A673 (cell line): Measurements from ENCODE around the gene OR9A2. TPM values are rescaled to one million over a fixed set of nuclear protein-coding genes. Genes with fewer than 3 reads are reported as not detected.
"Not testable (repeated sequence)": the region's sequence is repeated elsewhere in the genome, so short reads cannot be mapped to it uniquely, and the experiment has no call there.

Experiments used
- BruUV-seq: library from RNA; stranded (reverse); fragments of 400-500 nt; replicated peaks from 2 replicates; lab custom pipeline; 2021; lab: Mats Ljungman, UMichigan
- CTCF ChIA-PET: fragments of 300-600 bp; sonication (Branson Sonifier 250); formaldehyde crosslinking; loops from one replicate; lab custom pipeline; 2022; ENCODE audit warnings: antibody characterized with exemption; lab: Charles Lee
- POLR2A ChIA-PET: fragments of 300-600 bp; sonication (Branson Sonifier 250); formaldehyde crosslinking; loops from one replicate; lab custom pipeline; 2022; ENCODE audit warnings: antibody characterized with exemption; ENCODE audit not compliant: low non-redundant PET; lab: Charles Lee
- DNase-seq: peaks from one replicate; pipeline ENCODE4 v3.0.0-alpha.2; 2015; ENCODE audit warnings: low spot score
- H3K27ac ChIP-seq: fragments of 200-600 bp; sonication (generic); 2 replicates; pipeline ENCODE4 v1.5.1; 2016; ENCODE audit warnings: mixed run types, low read depth, mild to moderate bottlenecking, mixed read lengths, antibody characterized with exemption, low read length; ENCODE audit not compliant: poor library complexity, severe bottlenecking
- H3K27me3 ChIP-seq: fragments of 200-600 bp; sonication (generic); replicated peaks from 2 replicates; pipeline ENCODE4 v1.6.1; 2017; ENCODE audit warnings: mixed run types, low read depth, mild to moderate bottlenecking, mixed read lengths, antibody characterized with exemption, low read length; ENCODE audit not compliant: insufficient read depth, poor library complexity
- H3K36me3 ChIP-seq: fragments of 200-600 bp; sonication (generic); 2 replicates; pipeline ENCODE4 v1.6.1; 2016; ENCODE audit warnings: mixed run types, mild to moderate bottlenecking, mixed read lengths, antibody characterized with exemption, low read length; ENCODE audit not compliant: insufficient read depth, poor library complexity, severe bottlenecking
- H3K4me1 ChIP-seq: fragments of 200-600 bp; sonication (generic); 2 replicates; pipeline ENCODE4 v1.6.1; 2017; ENCODE audit warnings: mixed run types, mild to moderate bottlenecking, mixed read lengths, antibody characterized with exemption, low read length; ENCODE audit not compliant: insufficient read depth, poor library complexity, severe bottlenecking
- H3K4me3 ChIP-seq: fragments of 200-600 bp; sonication (generic); 2 replicates; pipeline ENCODE4 v1.5.1; 2016; ENCODE audit warnings: low read depth, mixed run types, mild to moderate bottlenecking, mixed read lengths, low read length; ENCODE audit not compliant: poor library complexity, severe bottlenecking
- H3K9me3 ChIP-seq: fragments of 200-600 bp; sonication (generic); 2 replicates; pipeline ENCODE4 v1.6.1; 2016; ENCODE audit warnings: mixed run types, low read depth, mild to moderate bottlenecking, mixed read lengths, antibody characterized with exemption, low read length; ENCODE audit not compliant: poor library complexity, severe bottlenecking
- CTCF ChIP-seq: fragments of 300-800, 200-600 bp; sonication (generic); conservative IDR thresholded peaks from 2 replicates; pipeline ENCODE4 v1.5.1; 2017; ENCODE audit warnings: low read depth, mild to moderate bottlenecking, antibody characterized with exemption, low read length, moderate library complexity, mixed read lengths
- EZH2 ChIP-seq: fragments of 200-600 bp; sonication (generic); IDR thresholded peaks from 2 replicates; pipeline ENCODE4 v1.6.1; 2017; ENCODE audit warnings: borderline replicate concordance, low read depth, mild to moderate bottlenecking, mixed read lengths, antibody characterized with exemption, low read length; ENCODE audit not compliant: poor library complexity, severe bottlenecking
- intact Hi-C: fragments of 100-400 bp; cut with micrococcal nuclease; formaldehyde crosslinking; loops from one replicate; pipeline ENCODE4 v1.10.0; 2022; ENCODE audit not compliant: unreplicated experiment
- total RNA-seq: library from RNA; stranded (reverse); gene quantifications from 2 replicates; pipeline ENCODE4 v1.2.3, GENCODE V29; 2021

Gene OR9A2
- total RNA-seq, 1 experiment from 2014 or later = not detected

- Histone ChIP-seq H3K36me3 (no peaks in the 10 kb centered on the region), H3K9me3 (no peaks in the 10 kb centered on the region), H3K4me1 (no peaks in the 10 kb centered on the region), H3K27me3 (no peaks in the 10 kb centered on the region), H3K27ac (no peak overlapping the region), H3K4me3 (no peak overlapping the region)
- ChIA-PET POLR2A (no interaction called here), CTCF (no interaction called here)
- intact Hi-C loops = no loop called here
- TF ChIP-seq EZH2 = no peak
- no peak for TF ChIP-seq CTCF
- BruUV-seq = no TSS peak
- no peak for DNase-seq
Observed at GRCh38 chr7:142992427-142992826, 34.5 kb downstream of the OR9A2 start.

DNA sequence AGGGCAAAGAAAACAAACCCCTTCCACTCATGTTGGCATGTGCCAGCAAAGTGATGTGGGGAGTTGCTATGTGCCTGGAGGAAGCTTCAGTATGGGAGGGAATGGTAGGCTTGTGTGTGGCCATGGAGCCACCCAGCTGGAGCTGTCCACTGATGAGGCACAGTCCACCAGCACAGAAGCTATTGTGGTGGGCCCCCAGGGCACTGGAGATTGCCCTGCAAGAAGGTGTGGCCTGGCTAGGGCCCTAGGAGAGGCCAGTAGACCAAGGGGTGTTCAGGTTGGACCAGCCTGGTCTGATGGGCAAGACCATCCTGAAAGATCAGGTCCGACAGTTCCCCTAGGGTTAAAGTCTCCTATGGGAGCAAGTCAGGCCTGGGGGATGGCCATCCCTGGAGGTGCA lies 42.6 kb downstream of the OR9A2 start:
- Histone ChIP-seq H3K9me3 (no peaks in the 10 kb centered on the region), H3K36me3 (no peaks in the 10 kb centered on the region), H3K4me3 (no peak overlapping the region), H3K27ac (no peak overlapping the region), H3K4me1 (no peaks in the 10 kb centered on the region), H3K27me3 (no peaks in the 10 kb centered on the region)
- ChIA-PET POLR2A (no interaction called here), CTCF (no interaction called here)
- DNase-seq = no peak
- intact Hi-C loops = no loop called here
- BruUV-seq = no TSS peak
- no peak for TF ChIP-seq EZH2
- no peak for TF ChIP-seq CTCF

DNA sequence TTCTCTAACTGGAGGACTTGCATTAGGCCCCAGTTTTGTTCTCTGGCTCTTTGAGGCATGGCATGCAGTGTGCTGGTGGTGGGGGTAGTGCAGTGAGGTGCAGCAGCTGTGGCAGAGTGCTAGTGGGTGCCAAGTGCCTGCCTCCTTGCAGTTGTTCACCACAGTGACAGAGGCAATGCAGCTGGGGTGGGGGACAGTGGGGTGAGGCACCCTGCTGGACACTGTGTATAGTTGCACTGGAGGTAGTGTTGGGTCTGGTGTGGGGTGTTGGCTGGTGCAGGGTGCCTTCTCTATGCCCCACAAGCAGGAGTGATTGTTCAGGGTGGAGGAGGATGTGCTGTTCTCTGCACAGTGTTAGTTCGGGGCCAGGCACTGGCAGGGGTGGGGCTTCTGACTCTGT lies 43.1 kb downstream of the OR9A2 start:
- ChIA-PET POLR2A (no interaction called here), CTCF (no interaction called here)
- no peak for DNase-seq
- Histone ChIP-seq H3K27ac (no peak overlapping the region), H3K27me3 (no peaks in the 10 kb centered on the region), H3K9me3 (no peaks in the 10 kb centered on the region), H3K4me3 (no peak overlapping the region), H3K4me1 (no peaks in the 10 kb centered on the region), H3K36me3 (no peaks in the 10 kb centered on the region)
- intact Hi-C loops = no loop called here
- no TSS peak for BruUV-seq
- no peak for TF ChIP-seq CTCF
- no peak for TF ChIP-seq EZH2

DNA sequence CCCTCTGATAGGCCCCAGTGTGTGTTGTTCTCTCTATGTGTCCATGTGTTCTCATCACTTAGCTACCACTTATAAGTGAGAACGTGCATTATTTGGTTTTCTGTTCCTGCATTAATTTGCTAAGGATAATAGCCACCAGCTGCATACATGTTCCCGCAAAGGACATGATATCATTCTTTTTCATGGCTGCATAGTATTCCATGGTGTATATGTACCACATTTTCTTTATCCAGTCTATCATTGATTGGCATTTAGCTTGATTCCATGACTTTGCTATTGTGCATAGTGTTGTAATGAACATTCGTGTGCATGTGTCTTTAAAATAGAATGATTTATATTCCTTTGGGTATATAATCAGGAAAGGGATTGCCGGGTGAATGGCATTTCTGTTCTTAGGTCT lies 48.5 kb downstream of the OR9A2 start:
- H3K27me3 ChIP-seq, POLR2A ChIA-PET, DNase-seq, H3K9me3 ChIP-seq, H3K4me3 ChIP-seq, H3K27ac ChIP-seq, BruUV-seq, intact Hi-C loops, H3K36me3 ChIP-seq, H3K4me1 ChIP-seq: not testable (repeated sequence)
- CTCF ChIA-PET = interaction anchor here (0.7 kb wide), 1 partner anchor 167 kb away, joined by 3 read pairs; no protein-coding TSS in a partner anchor
